PFSK-1 (cell line): ENCODE data around the gene ANTXR1.

Source experiments
- POLR2AphosphoS5 ChIP-seq: IDR thresholded peaks from 2 replicates; pipeline ENCODE4 v1.6.1; 2012; ENCODE audit warnings: low read depth, mild to moderate bottlenecking, control low read depth, low read length, moderate library complexity
- TF ChIP-seq, protein P1 (sequence below), 2 experiments: IDR thresholded peaks; 2 replicates each; pipeline versions ENCODE4 v1.6.1 to v1.8.0; 2011 to 2012; ENCODE audit warnings: low read depth in 2 of 2, low read length in 2 of 2, control low read depth in 1 of 2, inconsistent platforms in 1 of 2, mild to moderate bottlenecking in 1 of 2, moderate library complexity in 1 of 2; ENCODE audit not compliant: insufficient read depth in 1 of 2

- TF ChIP-seq, protein P1, sequence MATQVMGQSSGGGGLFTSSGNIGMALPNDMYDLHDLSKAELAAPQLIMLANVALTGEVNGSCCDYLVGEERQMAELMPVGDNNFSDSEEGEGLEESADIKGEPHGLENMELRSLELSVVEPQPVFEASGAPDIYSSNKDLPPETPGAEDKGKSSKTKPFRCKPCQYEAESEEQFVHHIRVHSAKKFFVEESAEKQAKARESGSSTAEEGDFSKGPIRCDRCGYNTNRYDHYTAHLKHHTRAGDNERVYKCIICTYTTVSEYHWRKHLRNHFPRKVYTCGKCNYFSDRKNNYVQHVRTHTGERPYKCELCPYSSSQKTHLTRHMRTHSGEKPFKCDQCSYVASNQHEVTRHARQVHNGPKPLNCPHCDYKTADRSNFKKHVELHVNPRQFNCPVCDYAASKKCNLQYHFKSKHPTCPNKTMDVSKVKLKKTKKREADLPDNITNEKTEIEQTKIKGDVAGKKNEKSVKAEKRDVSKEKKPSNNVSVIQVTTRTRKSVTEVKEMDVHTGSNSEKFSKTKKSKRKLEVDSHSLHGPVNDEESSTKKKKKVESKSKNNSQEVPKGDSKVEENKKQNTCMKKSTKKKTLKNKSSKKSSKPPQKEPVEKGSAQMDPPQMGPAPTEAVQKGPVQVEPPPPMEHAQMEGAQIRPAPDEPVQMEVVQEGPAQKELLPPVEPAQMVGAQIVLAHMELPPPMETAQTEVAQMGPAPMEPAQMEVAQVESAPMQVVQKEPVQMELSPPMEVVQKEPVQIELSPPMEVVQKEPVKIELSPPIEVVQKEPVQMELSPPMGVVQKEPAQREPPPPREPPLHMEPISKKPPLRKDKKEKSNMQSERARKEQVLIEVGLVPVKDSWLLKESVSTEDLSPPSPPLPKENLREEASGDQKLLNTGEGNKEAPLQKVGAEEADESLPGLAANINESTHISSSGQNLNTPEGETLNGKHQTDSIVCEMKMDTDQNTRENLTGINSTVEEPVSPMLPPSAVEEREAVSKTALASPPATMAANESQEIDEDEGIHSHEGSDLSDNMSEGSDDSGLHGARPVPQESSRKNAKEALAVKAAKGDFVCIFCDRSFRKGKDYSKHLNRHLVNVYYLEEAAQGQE (IDR thresholded peaks at IDR 0.05; ENCODE audit: insufficient read depth in 1 of 2, low read depth in 2 of 2, low read length in 2 of 2) = no peak
- TF ChIP-seq POLR2AphosphoS5 = no peak
These were observed 112.8 kb downstream of the ANTXR1 start for GRCh38 chr2:69125816-69126215.
